GM21381 (cell line): Measurements from ENCODE around the gene FRMD4A.

ENCODE experiments used
- ATAC-seq: cut with Tn5 transposase; IDR thresholded peaks from one replicate; pipeline ENCODE4 v1.9.1; 2021; ENCODE audit warnings: mild to moderate bottlenecking, moderate library complexity; ENCODE audit not compliant: unreplicated experiment

Gene FRMD4A

GRCh38 chr10:13669901-13670300, 660.8 kb downstream of the FRMD4A start:
- no peak for ATAC-seq

GRCh38 chr10:13669182-13669855, 661.4 kb downstream of the FRMD4A start:
- ATAC-seq, result no peak

GRCh38 chr10:13668126-13668525, 662.6 kb downstream of the FRMD4A start:
- no peak for ATAC-seq

GRCh38 chr10:13665516-13666262, 665.0 kb downstream of the FRMD4A start:
- ATAC-seq, result no peak

GRCh38 chr10:13661256-13661655, 669.5 kb downstream of the FRMD4A start:
- ATAC-seq, result no peak

- ATAC-seq, result no peak
These were observed 670.2 kb downstream of the FRMD4A start for GRCh38 chr10:13660551-13660920.

GRCh38 chr10:13659887-13660550, 670.7 kb downstream of the FRMD4A start:
- ATAC-seq, result peak; percentile 58

- ATAC-seq, result peak; percentile 18
These were observed 671.6 kb downstream of the FRMD4A start for GRCh38 chr10:13658871-13659685.

GRCh38 chr10:13658264-13658663, 672.5 kb downstream of the FRMD4A start:
- no peak for ATAC-seq

- no peak for ATAC-seq
These were observed 673.5 kb downstream of the FRMD4A start for GRCh38 chr10:13657101-13657680.

- ATAC-seq, result no peak
These were observed 674.2 kb downstream of the FRMD4A start for GRCh38 chr10:13656337-13657100.

GRCh38 chr10:13654846-13655245, 675.9 kb downstream of the FRMD4A start:
- no peak for ATAC-seq

GRCh38 chr10:13654118-13654830, 676.5 kb downstream of the FRMD4A start:
- no peak for ATAC-seq

- ATAC-seq, result no peak
These were observed 677.9 kb downstream of the FRMD4A start for GRCh38 chr10:13652860-13653259.

GRCh38 chr10:13651969-13652720, 678.6 kb downstream of the FRMD4A start:
- no peak for ATAC-seq

- ATAC-seq, result no peak
These were observed 679.8 kb downstream of the FRMD4A start for GRCh38 chr10:13650961-13651360.

- ATAC-seq, result no peak
These were observed 680.7 kb downstream of the FRMD4A start for GRCh38 chr10:13649844-13650520.

GRCh38 chr10:13648425-13648824, 682.3 kb downstream of the FRMD4A start:
- ATAC-seq, result no peak
